MM.1S (cell line): ENCODE measurements around the gene NDUFS8.

Experiments
- EZH2 ChIP-seq: fragments of 300-600 bp; sonication (generic); optimal IDR thresholded peaks from 2 replicates; pipeline ENCODE3; 2017; ENCODE audit warnings: low read depth, mild to moderate bottlenecking, antibody characterized with exemption, low read length, mixed read lengths
- EZH2phosphoT487 ChIP-seq: fragments of 300-600 bp; sonication (generic); IDR thresholded peaks from 2 replicates; pipeline ENCODE4 v1.6.1; 2018; ENCODE audit warnings: antibody characterized with exemption, low read length
- TF ChIP-seq, protein P1 (sequence below): fragments of 300-600 bp; sonication (generic); IDR thresholded peaks from 2 replicates; pipeline ENCODE4 v1.5.1; 2016; ENCODE audit warnings: antibody characterized with exemption, low read length, mixed read lengths

GRCh38 chr11:68028802-68029545 lies 1.5 kb upstream of the NDUFS8 start:
- TF ChIP-seq, protein P1, sequence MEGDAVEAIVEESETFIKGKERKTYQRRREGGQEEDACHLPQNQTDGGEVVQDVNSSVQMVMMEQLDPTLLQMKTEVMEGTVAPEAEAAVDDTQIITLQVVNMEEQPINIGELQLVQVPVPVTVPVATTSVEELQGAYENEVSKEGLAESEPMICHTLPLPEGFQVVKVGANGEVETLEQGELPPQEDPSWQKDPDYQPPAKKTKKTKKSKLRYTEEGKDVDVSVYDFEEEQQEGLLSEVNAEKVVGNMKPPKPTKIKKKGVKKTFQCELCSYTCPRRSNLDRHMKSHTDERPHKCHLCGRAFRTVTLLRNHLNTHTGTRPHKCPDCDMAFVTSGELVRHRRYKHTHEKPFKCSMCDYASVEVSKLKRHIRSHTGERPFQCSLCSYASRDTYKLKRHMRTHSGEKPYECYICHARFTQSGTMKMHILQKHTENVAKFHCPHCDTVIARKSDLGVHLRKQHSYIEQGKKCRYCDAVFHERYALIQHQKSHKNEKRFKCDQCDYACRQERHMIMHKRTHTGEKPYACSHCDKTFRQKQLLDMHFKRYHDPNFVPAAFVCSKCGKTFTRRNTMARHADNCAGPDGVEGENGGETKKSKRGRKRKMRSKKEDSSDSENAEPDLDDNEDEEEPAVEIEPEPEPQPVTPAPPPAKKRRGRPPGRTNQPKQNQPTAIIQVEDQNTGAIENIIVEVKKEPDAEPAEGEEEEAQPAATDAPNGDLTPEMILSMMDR = no peak
- no peak for TF ChIP-seq EZH2
- no peak for TF ChIP-seq EZH2phosphoT487
